Gastroesophageal sphincter (tissue), 3 donors: Measurements from ENCODE around the gene TMEM42.

Experiments
- CTCF ChIP-seq, 4 experiments: fragments of 200-600 bp in 2 of 4; fragments of 450-650 bp in 2 of 4; sonication (generic) in 1 of 4; IDR thresholded peaks; one replicate each; pipeline ENCODE4 v1.5.1; 2017 to 2019; ENCODE audit warnings: antibody characterized with exemption in 4 of 4, mild to moderate bottlenecking in 2 of 4, moderate library complexity in 2 of 4
- POLR2A ChIP-seq, 2 donors: fragments of 450-650 bp; IDR thresholded peaks; one replicate each; pipeline ENCODE4 v1.6.1; 2017; ENCODE audit warnings: antibody characterized with exemption in 2 of 2, mild to moderate bottlenecking in 2 of 2, moderate library complexity in 1 of 2
- POLR2AphosphoS5 ChIP-seq: sonication (generic); formaldehyde crosslinking; IDR thresholded peaks from one replicate; pipeline ENCODE4 v1.6.1; 2017; ENCODE audit warnings: antibody characterized with exemption

GRCh38 chr3:44842376-44842775, 19.3 kb upstream of the TMEM42 start:
- TF ChIP-seq CTCF (IDR thresholded peaks at IDR 0.05): no peak
- TF ChIP-seq POLR2AphosphoS5: no peak
- TF ChIP-seq POLR2A (IDR thresholded peaks at IDR 0.05): no peak
